Astrocyte (in vitro differentiated cells and primary cell): ENCODE data around the gene TMTC2. TPM values are rescaled to one million over a fixed set of nuclear protein-coding genes. Genes with fewer than 3 reads are reported as not detected.

Source experiments
- DNase-seq: peaks from one replicate; pipeline ENCODE4 v3.0.0-alpha.2; 2010; ENCODE audit warnings: low read depth
- FAIRE-seq: peaks from 2 replicates; lab custom pipeline; 2011; peaks lifted over from hg19 to GRCh38; lab: Jason Lieb, UNC
- H2AFZ ChIP-seq: 2 replicates; pipeline ENCODE4 v1.6.0; 2012; ENCODE audit warnings: low read depth, low read length, inconsistent platforms
- H3K27ac ChIP-seq: 2 replicates; pipeline ENCODE4 v1.5.1; 2011; ENCODE audit warnings: low read depth, low read length, inconsistent platforms
- H3K27me3 ChIP-seq: 2 replicates; pipeline ENCODE4 v1.6.0; 2011; ENCODE audit warnings: low read length, inconsistent platforms; ENCODE audit not compliant: insufficient read depth
- H3K36me3 ChIP-seq: 2 replicates; pipeline ENCODE4 v1.5.1; 2011; ENCODE audit warnings: low read length, inconsistent platforms; ENCODE audit not compliant: insufficient read depth
- H3K4me1 ChIP-seq: 2 replicates; pipeline ENCODE4 v1.5.1; 2011; ENCODE audit warnings: low read length, inconsistent platforms; ENCODE audit not compliant: insufficient read depth
- H3K4me2 ChIP-seq: 2 replicates; pipeline ENCODE4 v1.6.0; 2012; ENCODE audit warnings: low read length, inconsistent platforms
- H3K4me3 ChIP-seq: 2 replicates; pipeline ENCODE4 v1.5.1; 2011; ENCODE audit warnings: low read depth, mild to moderate bottlenecking, low read length, inconsistent platforms; ENCODE audit not compliant: insufficient read depth
- H3K79me2 ChIP-seq: 2 replicates; pipeline ENCODE4 v1.6.0; 2012; ENCODE audit warnings: mild to moderate bottlenecking, low read length, inconsistent platforms; ENCODE audit not compliant: insufficient read depth
- H3K9ac ChIP-seq: 2 replicates; pipeline ENCODE4 v1.6.0; 2012; ENCODE audit warnings: mild to moderate bottlenecking, low read length, inconsistent platforms
- H3K9me3 ChIP-seq: 2 replicates; pipeline ENCODE4 v1.5.1; 2012; ENCODE audit warnings: low read depth, mild to moderate bottlenecking, low read length, inconsistent platforms; ENCODE audit not compliant: insufficient read depth
- H4K20me1 ChIP-seq: 2 replicates; pipeline ENCODE4 v1.6.0; 2012; ENCODE audit warnings: low read length, inconsistent platforms; ENCODE audit not compliant: insufficient read depth
- H3K27ac Mint-ChIP-seq: one replicate; pipeline ENCODE4 v1.8.0; 2021; ENCODE audit warnings: mild to moderate bottlenecking, mixed read lengths; ENCODE audit not compliant: unreplicated experiment
- H3K27me3 Mint-ChIP-seq: one replicate; pipeline ENCODE4 v1.8.0; 2021; ENCODE audit warnings: low read depth, mixed read lengths; ENCODE audit not compliant: unreplicated experiment
- H3K36me3 Mint-ChIP-seq: one replicate; pipeline ENCODE4 v1.8.0; 2021; ENCODE audit warnings: low read depth, mixed read lengths; ENCODE audit not compliant: unreplicated experiment
- H3K4me1 Mint-ChIP-seq: one replicate; pipeline ENCODE4 v1.8.0; 2021; ENCODE audit warnings: low read depth, mixed read lengths; ENCODE audit not compliant: unreplicated experiment
- H3K4me3 Mint-ChIP-seq: one replicate; pipeline ENCODE4 v1.8.0; 2021; ENCODE audit warnings: mild to moderate bottlenecking, moderate library complexity, mixed read lengths; ENCODE audit not compliant: unreplicated experiment
- H3K9me3 Mint-ChIP-seq: one replicate; pipeline ENCODE4 v1.8.0; 2021; ENCODE audit warnings: mild to moderate bottlenecking, mixed read lengths; ENCODE audit not compliant: unreplicated experiment
- CTCF ChIP-seq: IDR thresholded peaks from 2 replicates; pipeline ENCODE4 v1.5.1; 2011; ENCODE audit warnings: low read depth, mild to moderate bottlenecking, inconsistent platforms, low read length, moderate library complexity; ENCODE audit not compliant: insufficient read depth
- EZH2 ChIP-seq: IDR thresholded peaks from 2 replicates; pipeline ENCODE4 v1.6.1; 2012; ENCODE audit warnings: mild to moderate bottlenecking, low read length, inconsistent platforms; ENCODE audit not compliant: insufficient read depth
- total RNA-seq: library from RNA; stranded (reverse); gene quantifications from 2 replicates; pipeline ENCODE4 v1.2.1, GENCODE V29; 2021

The TMTC2 gene
- total RNA-seq, 1 donor from 2014 or later: 2.2 TPM

DNA sequence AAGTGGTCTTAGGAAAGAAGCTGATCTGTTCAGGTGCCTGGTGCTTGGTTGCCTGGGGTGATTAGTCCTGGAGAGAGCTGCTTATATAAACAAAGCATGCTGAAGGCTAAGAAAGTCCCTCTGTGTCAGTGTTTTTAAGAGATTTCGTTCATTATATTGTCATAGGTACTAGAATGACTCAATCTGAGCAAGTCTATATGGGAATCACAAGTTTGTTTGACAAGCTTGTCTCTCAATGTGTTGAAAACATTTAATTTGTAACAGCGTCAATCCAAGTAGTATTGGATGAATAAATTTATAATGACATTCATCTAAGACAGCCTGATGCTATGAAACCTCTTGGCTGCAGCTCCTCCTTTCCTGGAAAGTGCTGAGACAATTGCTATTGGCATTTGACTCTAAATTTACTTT is 256.3 kb downstream of the TMTC2 start:
- Histone ChIP-seq H3K9me3 (no peaks in the 10 kb centered on the region), H2AFZ (no peak overlapping the region), H3K27me3 (no peaks in the 10 kb centered on the region), H3K4me2 (no peak overlapping the region), H4K20me1 (no peaks in the 10 kb centered on the region), H3K79me2 (no peaks in the 10 kb centered on the region), H3K36me3 (no peaks in the 10 kb centered on the region), H3K4me3 (no peak overlapping the region), H3K9ac (no peak overlapping the region), H3K27ac (no peak overlapping the region), H3K4me1 (no peaks in the 10 kb centered on the region)
- no peak for DNase-seq
- H3K36me3 Mint-ChIP-seq: no peaks in the 10 kb centered on the region
- H3K27me3 Mint-ChIP-seq: no peaks in the 10 kb centered on the region
- no peak overlapping the region for H3K4me3 Mint-ChIP-seq
- no peaks in the 10 kb centered on the region for H3K4me1 Mint-ChIP-seq
- FAIRE-seq: no peak
- H3K9me3 Mint-ChIP-seq: peaks cover 2% of the 10 kb centered on the region
- no peak overlapping the region for H3K27ac Mint-ChIP-seq
- TF ChIP-seq CTCF: no peak
- TF ChIP-seq EZH2: no peak

DNA sequence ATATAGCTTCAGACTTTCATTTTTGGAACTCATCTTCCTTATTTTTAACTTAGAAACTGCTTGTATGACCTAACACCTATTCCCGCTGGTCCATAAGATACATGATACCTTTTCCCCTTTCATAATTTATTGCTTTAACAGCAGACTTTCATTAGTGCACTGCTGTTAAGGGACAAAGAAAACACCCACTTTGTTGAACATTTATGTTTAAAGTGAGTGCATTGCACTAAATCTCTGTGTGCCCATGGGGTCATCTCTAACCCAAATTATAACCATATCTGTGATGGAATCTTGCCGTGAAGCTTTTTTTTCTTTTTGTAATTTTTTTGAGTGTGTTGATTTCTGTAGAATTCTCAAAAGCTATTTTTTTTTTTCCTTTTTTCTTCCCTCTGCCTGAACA is 261.8 kb downstream of the TMTC2 start:
- no peak for DNase-seq
- H3K4me1 ChIP-seq: no peaks in the 10 kb centered on the region
- Mint-ChIP-seq H3K27me3 (no peaks in the 10 kb centered on the region), H3K27ac (no peak overlapping the region), H3K9me3 (peaks cover 2% of the 10 kb centered on the region), H3K4me3 (no peak overlapping the region), H3K36me3 (no peaks in the 10 kb centered on the region), H3K4me1 (no peaks in the 10 kb centered on the region)
- no peaks in the 10 kb centered on the region for H3K79me2 ChIP-seq
- no peak for FAIRE-seq
- no peak overlapping the region for H3K4me3 ChIP-seq
- H3K9ac ChIP-seq: no peak overlapping the region
- H4K20me1 ChIP-seq: no peaks in the 10 kb centered on the region
- no peak overlapping the region for H3K27ac ChIP-seq
- H3K9me3 ChIP-seq: no peaks in the 10 kb centered on the region
- no peak overlapping the region for H2AFZ ChIP-seq
- H3K27me3 ChIP-seq: no peaks in the 10 kb centered on the region
- no peaks in the 10 kb centered on the region for H3K36me3 ChIP-seq
- no peak for TF ChIP-seq CTCF
- no peak for TF ChIP-seq EZH2
- H3K4me2 ChIP-seq: no peak overlapping the region

DNA sequence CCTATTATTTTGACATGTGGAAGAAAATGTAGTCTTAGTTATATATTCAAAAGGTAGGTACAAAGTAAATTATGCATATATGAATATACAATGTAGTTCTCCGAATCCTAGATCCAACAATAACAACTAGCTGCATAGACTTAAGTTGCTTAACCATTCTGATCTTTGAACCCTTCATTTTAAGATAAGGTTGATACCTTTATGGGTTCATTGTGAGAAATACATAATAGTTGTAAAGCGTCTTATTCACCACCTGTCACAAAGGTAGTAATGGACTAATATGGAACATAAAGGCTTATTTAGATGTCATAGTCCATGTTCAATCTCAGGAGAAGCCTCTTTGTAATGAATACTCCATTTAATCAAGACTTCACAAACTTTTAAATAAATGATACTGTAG is 263.6 kb downstream of the TMTC2 start:
- H2AFZ ChIP-seq: no peak overlapping the region
- no peak overlapping the region for H3K27ac ChIP-seq
- H3K27me3 ChIP-seq: no peaks in the 10 kb centered on the region
- no peak overlapping the region for H3K9ac ChIP-seq
- no peaks in the 10 kb centered on the region for H3K79me2 ChIP-seq
- H4K20me1 ChIP-seq: no peaks in the 10 kb centered on the region
- H3K9me3 ChIP-seq: no peaks in the 10 kb centered on the region
- no peak overlapping the region for H3K4me3 ChIP-seq
- DNase-seq: no peak
- H3K36me3 Mint-ChIP-seq: no peaks in the 10 kb centered on the region
- no peak overlapping the region for H3K27ac Mint-ChIP-seq
- no peaks in the 10 kb centered on the region for H3K4me1 ChIP-seq
- H3K4me2 ChIP-seq: no peak overlapping the region
- no peaks in the 10 kb centered on the region for H3K4me1 Mint-ChIP-seq
- H3K9me3 Mint-ChIP-seq: no peaks in the 10 kb centered on the region
- no peak for FAIRE-seq
- no peaks in the 10 kb centered on the region for H3K27me3 Mint-ChIP-seq
- no peaks in the 10 kb centered on the region for H3K36me3 ChIP-seq
- no peak overlapping the region for H3K4me3 Mint-ChIP-seq
- TF ChIP-seq CTCF (no peak), EZH2 (no peak)
